ENCODE measurements around the gene PATE2. TPM values are rescaled to one million over a fixed set of nuclear protein-coding genes. Genes with fewer than 3 reads are reported as not detected.

Gene PATE2
- under 1 TPM in 6 of 8 experiments, not detected in 2; 0.13 to 0.62 (median 0.42) TPM for total RNA-seq

- H3K4me3 ChIP-seq: no peak within 1 kb of the TSS
- ATAC-seq (replicated peaks in 6 of 8): no peak
- no peak within 1 kb of the TSS for H3K27ac ChIP-seq
- H3K4me1 ChIP-seq (replicated peaks in 1 of 2): no peaks in the 10 kb centered on the region
- in situ Hi-C loops (cut with MboI; ENCODE audit: low pct_unique_long_range_greater_than_20kb in 2 of 9, low sequenced_read_pairs in 9 of 9, unreplicated experiment in 9 of 9): loop anchor here in 1 of 9 experiments (25.0 kb wide), 1 partner anchor 91 kb away; the partner anchor contains the start of gene ACRV1
These were observed at the start of gene PATE2 for GRCh38 chr11:125778728-125779127. PATE2 (minus strand) TSS chr11:125778828; CDS start chr11:125778773, 55 bp downstream.

- H3K4me1 ChIP-seq (replicated peaks in 1 of 2): no peaks in the 10 kb centered on the region
- H3K4me3 ChIP-seq: no peak overlapping the region
- in situ Hi-C loops (cut with MboI; ENCODE audit: low pct_unique_long_range_greater_than_20kb in 2 of 9, low sequenced_read_pairs in 9 of 9, unreplicated experiment in 9 of 9): no loop called here
- no peak for ATAC-seq (replicated peaks in 6 of 8)
- H3K27ac ChIP-seq: no peak overlapping the region
- 60 to 100% (median 100%) methylated on average over 1 of the region's 1 CpG; no CpG with 5 or more reads in 5 of the 10 experiments for WGBS, 10 experiments
These were observed 29.3 kb upstream of the PATE2 start for GRCh38 chr11:125807909-125808308.

- no peaks in the 10 kb centered on the region for H3K4me1 ChIP-seq (replicated peaks in 1 of 2)
- WGBS, 10 experiments: 0 to 86% (median 37%) methylated on average over 1 of the region's 1 CpG
- no peak for ATAC-seq (replicated peaks in 6 of 8)
- H3K4me3 ChIP-seq: no peak overlapping the region
- no peak overlapping the region for H3K27ac ChIP-seq
- in situ Hi-C loops (cut with MboI; ENCODE audit: low pct_unique_long_range_greater_than_20kb in 2 of 9, low sequenced_read_pairs in 9 of 9, unreplicated experiment in 9 of 9): no loop called here
These were observed 23.8 kb upstream of the PATE2 start for GRCh38 chr11:125802387-125802786.

GRCh38 chr11:125799808-125800207 lies 21.2 kb upstream of the PATE2 start:
- Histone ChIP-seq H3K4me3 (no peak overlapping the region), H3K27ac (no peak overlapping the region), H3K4me1 (replicated peaks in 1 of 2) (no peaks in the 10 kb centered on the region)
- WGBS, 10 experiments: 0 to 81% (median 25%) methylated on average over 1 to 2 of the region's 2 CpGs; no CpG with 5 or more reads in 1 of the 10 experiments
- in situ Hi-C loops (cut with MboI; ENCODE audit: low pct_unique_long_range_greater_than_20kb in 2 of 9, low sequenced_read_pairs in 9 of 9, unreplicated experiment in 9 of 9): loop anchor here in 1 of 9 experiments (25.0 kb wide), 1 partner anchor 113 kb away; the partner anchor contains the start of gene ACRV1
- ATAC-seq (replicated peaks in 6 of 8): no peak

GRCh38 chr11:125797641-125798040 lies 19.0 kb upstream of the PATE2 start:
- WGBS, 10 experiments: 0 to 80% (median 46%) methylated on average over 1 to 4 of the region's 4 CpGs; no CpG with 5 or more reads in 4 of the 10 experiments
- Histone ChIP-seq H3K27ac (no peak overlapping the region), H3K4me3 (no peak overlapping the region), H3K4me1 (replicated peaks in 1 of 2) (no peaks in the 10 kb centered on the region)
- in situ Hi-C loops (cut with MboI; ENCODE audit: low pct_unique_long_range_greater_than_20kb in 2 of 9, low sequenced_read_pairs in 9 of 9, unreplicated experiment in 9 of 9): loop anchor here in 1 of 9 experiments (25.0 kb wide), 1 partner anchor 110 kb away; the partner anchor contains the start of gene ACRV1
- peak in 2 of 8 experiments; percentile 28 to 33 for ATAC-seq (replicated peaks in 6 of 8)

GRCh38 chr11:125790825-125791224 lies 12.2 kb upstream of the PATE2 start:
- H3K4me3 ChIP-seq: no peak overlapping the region
- 46 to 100% (median 87%) methylated on average over 1 to 4 of the region's 4 CpGs; no CpG with 5 or more reads in 2 of the 10 experiments for WGBS, 10 experiments
- no peak for ATAC-seq (replicated peaks in 6 of 8)
- H3K4me1 ChIP-seq (replicated peaks in 1 of 2): no peaks in the 10 kb centered on the region
- in situ Hi-C loops (cut with MboI; ENCODE audit: low pct_unique_long_range_greater_than_20kb in 2 of 9, low sequenced_read_pairs in 9 of 9, unreplicated experiment in 9 of 9): loop anchor here in 1 of 9 experiments (25.0 kb wide), 1 partner anchor 104 kb away; the partner anchor contains the start of gene ACRV1
- no peak overlapping the region for H3K27ac ChIP-seq

- ATAC-seq (replicated peaks in 6 of 8): no peak
- WGBS, 10 experiments: 0 to 100% (median 76%) methylated on average over 1 to 2 of the region's 2 CpGs; no CpG with 5 or more reads in 5 of the 10 experiments
- in situ Hi-C loops (cut with MboI; ENCODE audit: low pct_unique_long_range_greater_than_20kb in 2 of 9, low sequenced_read_pairs in 9 of 9, unreplicated experiment in 9 of 9): loop anchor here in 1 of 9 experiments (25.0 kb wide), 1 partner anchor 101 kb away; the partner anchor contains the start of gene ACRV1
- Histone ChIP-seq H3K4me1 (replicated peaks in 1 of 2) (no peaks in the 10 kb centered on the region), H3K4me3 (no peak within 1 kb of the TSS), H3K27ac (no peak within 1 kb of the TSS)
These were observed 9.2 kb upstream of the PATE2 start, which contains the start of gene PATE3 for GRCh38 chr11:125787827-125788226. PATE3 (plus strand) TSS chr11:125788127; CDS start chr11:125788152, 25 bp downstream.

- H3K27ac ChIP-seq: no peak overlapping the region
- H3K4me1 ChIP-seq (replicated peaks in 1 of 2): no peaks in the 10 kb centered on the region
- in situ Hi-C loops (cut with MboI; ENCODE audit: low pct_unique_long_range_greater_than_20kb in 2 of 9, low sequenced_read_pairs in 9 of 9, unreplicated experiment in 9 of 9): loop anchor here in 1 of 9 experiments (25.0 kb wide), 1 partner anchor 97 kb away; the partner anchor contains the start of gene ACRV1
- H3K4me3 ChIP-seq: no peak overlapping the region
- 0 to 55% (median 20%) methylated on average over 1 to 2 of the region's 2 CpGs; no CpG with 5 or more reads in 1 of the 10 experiments for WGBS, 10 experiments
- ATAC-seq (replicated peaks in 6 of 8): no peak
These were observed 6.0 kb upstream of the PATE2 start for GRCh38 chr11:125784678-125785077.

- no peak overlapping the region for H3K27ac ChIP-seq
These were observed 1.3 kb downstream of the PATE2 start for GRCh38 chr11:125777309-125777708.

GRCh38 chr11:125773516-125773915 lies 5.1 kb downstream of the PATE2 start:
- peak in 2 of 8 experiments; percentile 42 to 47 for ATAC-seq (replicated peaks in 6 of 8)
- in situ Hi-C loops (cut with MboI; ENCODE audit: low pct_unique_long_range_greater_than_20kb in 2 of 9, low sequenced_read_pairs in 9 of 9, unreplicated experiment in 9 of 9): no loop called here
- WGBS, 10 experiments: 0 to 100% (median 68%) methylated on average over 1 to 3 of the region's 3 CpGs; no CpG with 5 or more reads in 3 of the 10 experiments

More at GRCh38 chr11:125777309-125777708, 1.3 kb downstream of the PATE2 start:
- Histone ChIP-seq H3K4me1 (replicated peaks in 1 of 2) (no peaks in the 10 kb centered on the region), H3K4me3 (no peak overlapping the region)
- WGBS, 10 experiments: 0 to 74% (median 60%) methylated on average over 1 to 5 of the region's 5 CpGs; no CpG with 5 or more reads in 2 of the 10 experiments
- in situ Hi-C loops (cut with MboI; ENCODE audit: low pct_unique_long_range_greater_than_20kb in 2 of 9, low sequenced_read_pairs in 9 of 9, unreplicated experiment in 9 of 9): loop anchor here in 1 of 9 experiments (25.0 kb wide), 1 partner anchor 90 kb away; the partner anchor contains the start of gene ACRV1
- peak in 4 of 8 experiments; percentile 59 to 87 (median 66) for ATAC-seq (replicated peaks in 6 of 8)

GRCh38 chr11:125772834-125773505 lies 5.7 kb downstream of the PATE2 start:
- no peaks in the 10 kb centered on the region for H3K4me1 ChIP-seq (replicated peaks in 1 of 2)
- in situ Hi-C loops (cut with MboI; ENCODE audit: low pct_unique_long_range_greater_than_20kb in 2 of 9, low sequenced_read_pairs in 9 of 9, unreplicated experiment in 9 of 9): no loop called here
- 6 to 100% (median 69%) methylated on average over 1 to 3 of the region's 3 CpGs; no CpG with 5 or more reads in 1 of the 10 experiments for WGBS, 10 experiments
- no peak overlapping the region for H3K4me3 ChIP-seq
- H3K27ac ChIP-seq: no peak overlapping the region
- peak in 1 of 8 experiments; percentile 46 for ATAC-seq (replicated peaks in 6 of 8)

More at GRCh38 chr11:125773516-125773915, 5.1 kb downstream of the PATE2 start:
- H3K4me1 ChIP-seq (replicated peaks in 1 of 2): no peaks in the 10 kb centered on the region
- no peak overlapping the region for H3K27ac ChIP-seq
- no peak overlapping the region for H3K4me3 ChIP-seq

- ATAC-seq (replicated peaks in 6 of 8): no peak
- Histone ChIP-seq H3K4me1 (replicated peaks in 1 of 2) (no peaks in the 10 kb centered on the region), H3K27ac (no peak overlapping the region), H3K4me3 (no peak overlapping the region)
- in situ Hi-C loops (cut with MboI; ENCODE audit: low pct_unique_long_range_greater_than_20kb in 2 of 9, low sequenced_read_pairs in 9 of 9, unreplicated experiment in 9 of 9): no loop called here
- 0 to 77% (median 49%) methylated on average over 1 to 2 of the region's 2 CpGs; no CpG with 5 or more reads in 2 of the 10 experiments for WGBS, 10 experiments
These were observed 8.0 kb downstream of the PATE2 start for GRCh38 chr11:125770583-125770982.
